Uterus (tissue), 2 donors: Measurements from ENCODE around the gene PCP4.

Source experiments
- CTCF ChIP-seq, 4 experiments: fragments of 200-600 bp in 2 of 4; fragments of 450-650 bp in 2 of 4; sonication (generic) in 2 of 4; IDR thresholded peaks; one replicate each; pipeline ENCODE4 v1.5.1; 2016 to 2019; ENCODE audit warnings: antibody characterized with exemption in 4 of 4, mild to moderate bottlenecking in 2 of 4, moderate library complexity in 1 of 4
- POLR2A ChIP-seq, 2 donors: fragments of 450-650 bp; IDR thresholded peaks; one replicate each; pipeline ENCODE4 v1.6.1; 2016; ENCODE audit warnings: antibody characterized with exemption in 2 of 2, mild to moderate bottlenecking in 1 of 2, moderate library complexity in 1 of 2

DNA sequence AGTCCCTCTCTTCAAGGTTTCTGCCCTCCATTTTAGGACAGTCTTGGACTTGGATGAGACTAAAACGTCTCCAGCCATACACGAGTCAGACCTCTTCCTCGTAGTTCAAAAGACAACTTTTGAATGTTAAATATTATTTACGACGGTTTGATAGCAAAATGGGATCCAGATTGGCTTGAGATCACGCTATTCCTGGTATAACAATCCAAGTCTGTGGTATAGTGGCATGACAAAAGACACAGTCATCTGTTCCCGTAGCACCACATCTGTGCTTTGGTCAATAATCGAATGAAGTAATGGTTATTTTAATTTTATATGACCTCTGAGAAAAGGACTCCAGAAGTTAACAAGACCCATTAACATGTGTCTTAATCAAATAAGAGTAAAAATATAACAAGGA lies 7.0 kb downstream of the PCP4 start:
- TF ChIP-seq POLR2A (IDR thresholded peaks at IDR 0.05) (no peak), CTCF (IDR thresholded peaks at IDR 0.05) (no peak)
